Mesenchymal stem cell (in vitro differentiated cells and primary cell): Measurements from ENCODE around the gene RSAD1.

Experiments
- DNase-seq: peaks from one replicate; pipeline ENCODE4 v3.0.0-alpha.2; 2013
- H2AFZ ChIP-seq: one replicate; pipeline ENCODE4 v1.6.1; 2013; ENCODE audit warnings: low read depth, mild to moderate bottlenecking, control low read depth, inconsistent platforms, low read length, moderate library complexity
- H2AK5ac ChIP-seq: 2 replicates; pipeline ENCODE4 v1.6.1; 2013; ENCODE audit warnings: low read length, moderate library complexity, mild to moderate bottlenecking, inconsistent platforms; ENCODE audit not compliant: severe bottlenecking
- H2BK120ac ChIP-seq: one replicate; pipeline ENCODE4 v1.6.1; 2013; ENCODE audit warnings: low read depth, mild to moderate bottlenecking, inconsistent platforms, low read length, moderate library complexity
- H2BK12ac ChIP-seq, 2 experiments: one replicate each; pipeline ENCODE4 v1.6.1; 2013; ENCODE audit warnings: inconsistent platforms in 2 of 2, low read length in 2 of 2, mild to moderate bottlenecking in 2 of 2, moderate library complexity in 2 of 2, control low read depth in 1 of 2
- H2BK15ac ChIP-seq: one replicate; pipeline ENCODE4 v1.6.1; 2013; ENCODE audit warnings: mild to moderate bottlenecking, low read depth, inconsistent platforms; ENCODE audit not compliant: poor library complexity, severe bottlenecking
- H2BK5ac ChIP-seq: 2 replicates; pipeline ENCODE4 v1.6.1; 2013; ENCODE audit warnings: low read depth, mild to moderate bottlenecking, low read length, control low read depth, inconsistent platforms; ENCODE audit not compliant: poor library complexity, severe bottlenecking
- H3K14ac ChIP-seq, 2 experiments: one replicate each; pipeline ENCODE4 v1.6.1; 2013; ENCODE audit warnings: inconsistent platforms in 2 of 2, low read length in 2 of 2, control low read depth in 1 of 2, mild to moderate bottlenecking in 1 of 2, moderate library complexity in 1 of 2
- H3K18ac ChIP-seq, 2 experiments: one replicate each; pipeline ENCODE4 v1.6.1; 2013; ENCODE audit warnings: inconsistent platforms in 2 of 2, low read length in 2 of 2, control low read depth in 1 of 2, low read depth in 1 of 2, mild to moderate bottlenecking in 1 of 2
- H3K23ac ChIP-seq, 2 experiments: one replicate each; pipeline ENCODE4 v1.6.1; 2013; ENCODE audit warnings: inconsistent platforms in 2 of 2, low read length in 2 of 2, mild to moderate bottlenecking in 2 of 2, moderate library complexity in 2 of 2, control low read depth in 1 of 2
- H3K27ac ChIP-seq: 2 replicates; pipeline ENCODE4 v1.5.1; 2013; ENCODE audit warnings: mild to moderate bottlenecking, moderate library complexity, low read length, control low read depth, inconsistent platforms; ENCODE audit not compliant: poor library complexity, severe bottlenecking
- H3K27me3 ChIP-seq, 2 experiments: 2 replicates each; pipeline versions ENCODE4 v1.6.1 to v1.7.0; 2013; ENCODE audit warnings: low read length in 2 of 2, mild to moderate bottlenecking in 2 of 2, moderate library complexity in 2 of 2, control low read depth in 1 of 2, inconsistent platforms in 1 of 2; ENCODE audit not compliant: control insufficient read depth in 1 of 2, insufficient read depth in 1 of 2
- H3K36me3 ChIP-seq, 2 experiments: 2 replicates each; pipeline versions ENCODE4 v1.6.1 to v1.7.0; 2013; ENCODE audit warnings: low read length in 2 of 2, control low read depth in 1 of 2, inconsistent platforms in 1 of 2, low read depth in 1 of 2, mild to moderate bottlenecking in 1 of 2; ENCODE audit not compliant: insufficient read depth in 2 of 2, control insufficient read depth in 1 of 2
- H3K4ac ChIP-seq, 2 experiments: one replicate each; pipeline ENCODE4 v1.6.1; 2013; ENCODE audit warnings: inconsistent platforms in 2 of 2, low read length in 2 of 2, mild to moderate bottlenecking in 2 of 2, moderate library complexity in 2 of 2, control low read depth in 1 of 2, low read depth in 1 of 2
- H3K4me1 ChIP-seq: 2 replicates; pipeline ENCODE4 v1.6.1; 2013; ENCODE audit warnings: low read depth, low read length, control low read depth; ENCODE audit not compliant: control insufficient read depth, insufficient read depth
- H3K4me2 ChIP-seq: 2 replicates; pipeline ENCODE4 v1.6.1; 2013; ENCODE audit warnings: low read length, mild to moderate bottlenecking, inconsistent platforms; ENCODE audit not compliant: poor library complexity, severe bottlenecking
- H3K4me3 ChIP-seq, 2 experiments: 2 replicates each; pipeline versions ENCODE4 v1.5.1 to v1.7.0; 2013; ENCODE audit warnings: low read length in 2 of 2, mild to moderate bottlenecking in 2 of 2, control low read depth in 1 of 2, low read depth in 1 of 2; ENCODE audit not compliant: insufficient read depth in 1 of 2
- H3K79me1 ChIP-seq: replicated peaks from 2 replicates; pipeline ENCODE4 v1.6.1; 2013; ENCODE audit warnings: mild to moderate bottlenecking, control low read depth, low read length, inconsistent platforms; ENCODE audit not compliant: poor library complexity, severe bottlenecking
- H3K9ac ChIP-seq: 2 replicates; pipeline ENCODE4 v1.7.0; 2013; ENCODE audit warnings: mild to moderate bottlenecking, low read length, moderate library complexity
- H3K9me3 ChIP-seq: 2 replicates; pipeline ENCODE4 v1.7.0; 2013; ENCODE audit warnings: mild to moderate bottlenecking, low read length; ENCODE audit not compliant: control insufficient read depth
- H4K8ac ChIP-seq: one replicate; pipeline ENCODE4 v1.6.1; 2013; ENCODE audit warnings: inconsistent platforms, mild to moderate bottlenecking, low read length, moderate library complexity
- H4K91ac ChIP-seq: one replicate; pipeline ENCODE4 v1.6.1; 2013; ENCODE audit warnings: mild to moderate bottlenecking, low read length, inconsistent platforms
- WGBS: methylation state at CpG from one replicate; pipeline ENCODE4 v1.1.7; 2013; ENCODE audit warnings: mixed read lengths; 5-methylcytosine and 5-hydroxymethylcytosine counted together

The RSAD1 gene

GRCh38 chr17:50498021-50498874 lies 19.6 kb downstream of the RSAD1 start:
- no peak overlapping the region for H4K91ac ChIP-seq
- no peak overlapping the region for H2BK120ac ChIP-seq
- no peak overlapping the region for H3K4ac ChIP-seq
- H2AK5ac ChIP-seq: no peak overlapping the region
- H3K4me2 ChIP-seq: no peak overlapping the region
- H3K14ac ChIP-seq: no peak overlapping the region
- H3K27ac ChIP-seq: no peak overlapping the region
- no peak for DNase-seq
- H2BK12ac ChIP-seq: no peak overlapping the region
- no peaks in the 10 kb centered on the region for H3K36me3 ChIP-seq
- no peak overlapping the region for H3K9ac ChIP-seq
- H3K9me3 ChIP-seq: no peaks in the 10 kb centered on the region
- H4K8ac ChIP-seq: peak overlapping the region; percentile 19
- H3K4me3 ChIP-seq: no peak overlapping the region
- 80% methylated on average over 7 of the region's 7 CpGs for WGBS
- no peaks in the 10 kb centered on the region for H3K27me3 ChIP-seq
- H2AFZ ChIP-seq: no peak overlapping the region
- no peak overlapping the region for H3K18ac ChIP-seq
- no peaks in the 10 kb centered on the region for H3K4me1 ChIP-seq
- H2BK5ac ChIP-seq: no peak overlapping the region
- H3K79me1 ChIP-seq: no peaks in the 10 kb centered on the region
- no peak overlapping the region for H2BK15ac ChIP-seq
- no peak overlapping the region for H3K23ac ChIP-seq

- Histone ChIP-seq H3K9me3 (no peaks in the 10 kb centered on the region), H3K4me1 (peaks cover 10% of the 10 kb centered on the region), H2BK5ac (no peak overlapping the region), H4K8ac (no peak overlapping the region), H2AFZ (no peak overlapping the region), H2BK12ac (no peak overlapping the region), H3K4me3 (no peak overlapping the region), H3K18ac (no peak overlapping the region), H2AK5ac (no peak overlapping the region), H3K4me2 (no peak overlapping the region), H3K9ac (no peak overlapping the region), H3K36me3 (no peaks in the 10 kb centered on the region), H2BK15ac (no peak overlapping the region), H3K27ac (no peak overlapping the region), H3K14ac (no peak overlapping the region), H3K4ac (no peak overlapping the region), H3K23ac (no peak overlapping the region), H3K27me3 (no peaks in the 10 kb centered on the region), H4K91ac (no peak overlapping the region), H3K79me1 (no peaks in the 10 kb centered on the region), H2BK120ac (no peak overlapping the region)
- DNase-seq: no peak
These were observed 20.6 kb downstream of the RSAD1 start for GRCh38 chr17:50499270-50499669.

GRCh38 chr17:50499721-50500120 lies 21.1 kb downstream of the RSAD1 start:
- Histone ChIP-seq H3K36me3 (no peaks in the 10 kb centered on the region), H3K4me1 (peaks cover 12% of the 10 kb centered on the region), H3K4ac (no peak overlapping the region), H3K18ac (no peak overlapping the region), H2BK120ac (no peak overlapping the region), H3K9ac (no peak overlapping the region), H3K9me3 (no peaks in the 10 kb centered on the region), H3K27me3 (no peaks in the 10 kb centered on the region), H3K4me2 (no peak overlapping the region), H2BK5ac (no peak overlapping the region), H4K91ac (no peak overlapping the region), H3K79me1 (no peaks in the 10 kb centered on the region), H2AFZ (no peak overlapping the region), H4K8ac (no peak overlapping the region), H3K4me3 (no peak overlapping the region), H2BK15ac (no peak overlapping the region), H2AK5ac (no peak overlapping the region), H3K27ac (no peak overlapping the region), H3K14ac (no peak overlapping the region), H3K23ac (no peak overlapping the region), H2BK12ac (no peak overlapping the region)
- no peak for DNase-seq
- 96% methylated on average over 2 of the region's 2 CpGs for WGBS

- H3K27me3 ChIP-seq: peaks cover 0 to under 1% of the 10 kb centered on the region in 2 experiments
- peaks cover 12% of the 10 kb centered on the region for H3K4me1 ChIP-seq
- WGBS: 61% methylated on average over 3 of the region's 5 CpGs
- H2AK5ac ChIP-seq: no peak overlapping the region
- DNase-seq: no peak
- H4K8ac ChIP-seq: no peak overlapping the region
- H3K27ac ChIP-seq: no peak overlapping the region
- H2BK5ac ChIP-seq: no peak overlapping the region
- H2BK120ac ChIP-seq: no peak overlapping the region
- H2BK12ac ChIP-seq: no peak overlapping the region
- no peak overlapping the region for H3K14ac ChIP-seq
- no peak overlapping the region for H3K4me2 ChIP-seq
- H2BK15ac ChIP-seq: no peak overlapping the region
- no peak overlapping the region for H3K4ac ChIP-seq
- no peak overlapping the region for H3K18ac ChIP-seq
- no peaks in the 10 kb centered on the region for H3K36me3 ChIP-seq
- H3K9ac ChIP-seq: no peak overlapping the region
- H3K23ac ChIP-seq: no peak overlapping the region
- no peak overlapping the region for H3K4me3 ChIP-seq
- H3K9me3 ChIP-seq: no peaks in the 10 kb centered on the region
- no peak overlapping the region for H2AFZ ChIP-seq
- H4K91ac ChIP-seq: no peak overlapping the region
- H3K79me1 ChIP-seq: no peaks in the 10 kb centered on the region
These were observed 22.4 kb downstream of the RSAD1 start for GRCh38 chr17:50501054-50501453.
